ENCODE results near the gene CD14. TPM values are rescaled to one million over a fixed set of nuclear protein-coding genes. Genes with fewer than 3 reads are reported as not detected.

CD14 gene
- total RNA-seq, 1 experiment from 2014 or later: 0.42 TPM

- H2AFZ ChIP-seq (ENCODE audit: low read depth, low read length, poor library complexity, severe bottlenecking): no peak overlapping the region
- peaks cover 0 to 9% of the 10 kb centered on the region in 2 experiments; a peak in 2 of 4 replicates for H3K4me1 ChIP-seq (ENCODE audit: control insufficient read depth in 1 of 2, insufficient read depth in 2 of 2, low read length in 2 of 2)
- BruUV-seq (replicated peaks): no TSS peak
- no peaks in the 10 kb centered on the region for H3K79me2 ChIP-seq (ENCODE audit: insufficient read depth, low read length)
- no peak overlapping the region for H3K9ac ChIP-seq (ENCODE audit: low read length)
- no peak overlapping the region for H3K4me2 ChIP-seq (ENCODE audit: low read length)
- H3K4me3 ChIP-seq (replicated peaks in 1 of 2; ENCODE audit: low read depth in 1 of 2, low read length in 2 of 2): no peak overlapping the region
- RAD21 ChIA-PET (ENCODE audit: low non-redundant PET in 1 of 2, low total read pairs in 2 of 2, uncharacterized antibody in 2 of 2, unreplicated experiment in 2 of 2): no interaction called here
- no peak for ATAC-seq
- H3K27ac ChIP-seq (ENCODE audit: low read depth, low read length): no peak overlapping the region
- H3K36me3 ChIP-seq (ENCODE audit: control insufficient read depth in 1 of 2, insufficient read depth in 2 of 2, low read length in 2 of 2): no peaks in the 10 kb centered on the region
- H3K9me2 ChIP-seq (ENCODE audit: insufficient read depth): no peaks in the 10 kb centered on the region
- no peaks in the 10 kb centered on the region for H4K20me1 ChIP-seq (ENCODE audit: insufficient read depth)
- POLR2A ChIA-PET: no interaction called here
- no peaks in the 10 kb centered on the region for H3K27me3 ChIP-seq (ENCODE audit: insufficient read depth, low read length)
- CTCF ChIA-PET: no interaction called here
- intact Hi-C loops (cut with micrococcal nuclease): no loop called here
- TF ChIP-seq MAX (IDR thresholded peaks at IDR 0.05) (no peak), ZNF274 (IDR thresholded peaks at IDR 0.05; ENCODE audit: low read depth, low read length) (no peak), SRF (IDR thresholded peaks at IDR 0.05; ENCODE audit: low read depth) (no peak), JUND (IDR thresholded peaks at IDR 0.05) (no peak), CEBPB (IDR thresholded peaks at IDR 0.05; ENCODE audit: low read depth) (no peak), EGR1 (IDR thresholded peaks at IDR 0.05; ENCODE audit: low read depth) (no peak), TCF7L2 (IDR thresholded peaks at IDR 0.05; ENCODE audit: borderline replicate concordance, extremely low read depth, insufficient read depth, insufficient read length) (no peak), POLR2A (IDR thresholded peaks at IDR 0.05; ENCODE audit: borderline replicate concordance, extremely low read depth, insufficient read depth, insufficient read length) (no peak), ZBTB33 (IDR thresholded peaks at IDR 0.05; ENCODE audit: extremely low read depth, insufficient replicate concordance, low read length) (no peak), SIN3A (IDR thresholded peaks at IDR 0.05; ENCODE audit: low read depth) (no peak), ELF1 (IDR thresholded peaks at IDR 0.05; ENCODE audit: borderline replicate concordance, low read depth) (no peak)
- no peak for DNase-seq (ENCODE audit: low read depth, low spot score)
- no peaks in the 10 kb centered on the region for H3K9me3 ChIP-seq (ENCODE audit: control insufficient read depth in 1 of 2, insufficient read depth in 1 of 2, low read depth in 1 of 2, low read length in 2 of 2)
These were observed 10.7 kb downstream of the CD14 start for GRCh38 chr5:140622301-140622700.
